K562 (cell line): ENCODE data around the gene SPIRE1. TPM values are rescaled to one million over a fixed set of nuclear protein-coding genes. Genes with fewer than 3 reads are reported as not detected.
A peak's percentile ranks its signal among the peaks of the same experiment; 100 is the strongest.

Experiments
- ATAC-seq: fragments of 200-7000 bp; cut with Tn5 transposase; 3 replicates; pipeline ENCODE4 v1.9.1; 2020; ENCODE audit warnings: moderate library complexity
- BruUV-seq: library from RNA; stranded (reverse); fragments of 400-500 nt; replicated peaks from 2 replicates; lab custom pipeline; 2021; lab: Mats Ljungman, UMichigan
- CTCF ChIA-PET: fragments of 300-600 bp; formaldehyde crosslinking; extraction: SDS; loops from one replicate; lab custom pipeline; 2021; ENCODE audit warnings: low intra/inter-chr PET ratio; lab: Yijun Ruan, JAX
- POLR2A ChIA-PET: fragments of 300-600, 350-650 bp; sonication (Branson Sonifier 250); formaldehyde crosslinking; extraction: SDS; loops from one replicate; lab custom pipeline; 2021; ENCODE audit warnings: antibody characterized with exemption, inconsistent platforms; lab: Yijun Ruan, JAX
- DNase-seq, 4 experiments: peaks; one replicate each; pipeline versions ENCODE4 v3.0.0 to v3.0.0-alpha.2; 2011 to 2018; ENCODE audit warnings: low spot score in 3 of 4, mixed read lengths in 3 of 4; ENCODE audit errors: extremely low read depth in 1 of 4
- FAIRE-seq: peaks from 2 replicates; lab custom pipeline; 2011; peaks lifted over from hg19 to GRCh38; lab: Jason Lieb, UNC
- H2AFZ ChIP-seq: 2 replicates; pipeline ENCODE4 v1.6.0; 2011; ENCODE audit warnings: low read depth, low read length, control low read depth, inconsistent platforms
- H3K27ac ChIP-seq: fragments of 200-600 bp; 3 replicates; pipeline ENCODE4 v1.8.0; 2011; ENCODE audit warnings: low read depth, mild to moderate bottlenecking, control low read depth, inconsistent platforms, low read length, moderate library complexity, mixed read lengths; ENCODE audit errors: extremely low read depth
- H3K27me3 ChIP-seq, 2 experiments: fragments of 300-600 bp in 1 of 2; 2 replicates in 1 of 2; 3 replicates in 1 of 2; pipeline versions ENCODE4 v1.6.0 to v1.8.0; 2011; ENCODE audit warnings: inconsistent platforms in 2 of 2, low read length in 2 of 2, mild to moderate bottlenecking in 1 of 2, mixed read lengths in 1 of 2, moderate library complexity in 1 of 2; ENCODE audit not compliant: control insufficient read depth in 2 of 2, insufficient read depth in 2 of 2
- H3K36me3 ChIP-seq: fragments of 300-600 bp; 3 replicates; pipeline ENCODE4 v1.8.0; 2011; ENCODE audit warnings: mild to moderate bottlenecking, low read length, inconsistent platforms; ENCODE audit not compliant: control insufficient read depth, insufficient read depth
- H3K4me1 ChIP-seq, 2 experiments: fragments of 200-600 bp in 1 of 2; replicated peaks in 1 of 2; 2 replicates in 1 of 2; 3 replicates in 1 of 2; pipeline versions ENCODE4 v1.5.1 to v1.8.0; 2011; ENCODE audit warnings: inconsistent platforms in 2 of 2, low read length in 2 of 2, mild to moderate bottlenecking in 1 of 2, mixed read lengths in 1 of 2, moderate library complexity in 1 of 2; ENCODE audit not compliant: control insufficient read depth in 2 of 2, insufficient read depth in 2 of 2
- H3K4me2 ChIP-seq: 2 replicates; pipeline ENCODE4 v1.6.1; 2011; ENCODE audit warnings: low read length, control low read depth, inconsistent platforms, mixed read lengths; ENCODE audit not compliant: insufficient read depth
- H3K4me3 ChIP-seq: fragments of 200-600 bp; sonication (generic), shearing (Covaris generic); 2 replicates; pipeline ENCODE4 v1.5.1; 2016; ENCODE audit warnings: control low read depth, inconsistent platforms
- H3K79me2 ChIP-seq: fragments of 200-600 bp; 3 replicates; pipeline ENCODE4 v1.8.0; 2011; ENCODE audit warnings: low read length, inconsistent platforms; ENCODE audit not compliant: control insufficient read depth, insufficient read depth
- H3K9ac ChIP-seq, 2 experiments: 2 replicates each; pipeline versions ENCODE4 v1.6.0 to v1.6.1; 2011; ENCODE audit warnings: low read depth in 2 of 2, low read length in 2 of 2, control low read depth in 1 of 2, inconsistent platforms in 1 of 2, mild to moderate bottlenecking in 1 of 2, mixed read lengths in 1 of 2; ENCODE audit not compliant: insufficient read depth in 1 of 2
- H3K9me1 ChIP-seq: one replicate; pipeline ENCODE4 v1.6.0; 2011; ENCODE audit warnings: inconsistent platforms, mild to moderate bottlenecking, low read length, moderate library complexity; ENCODE audit not compliant: control insufficient read depth, insufficient read depth
- H3K9me3 ChIP-seq: replicated peaks from 2 replicates; pipeline ENCODE4 v1.5.1; 2011; ENCODE audit warnings: low read depth, low read length, inconsistent platforms; ENCODE audit not compliant: control insufficient read depth, insufficient read depth
- H4K20me1 ChIP-seq: replicated peaks from 2 replicates; pipeline ENCODE4 v1.6.1; 2011; ENCODE audit warnings: low read length, inconsistent platforms, mixed read lengths; ENCODE audit not compliant: control insufficient read depth, insufficient read depth
- CBFA2T2 ChIP-seq: fragments of 450-650 bp; conservative IDR thresholded peaks from 2 replicates; pipeline ENCODE4 v1.6.1; 2017; ENCODE audit warnings: mild to moderate bottlenecking
- CREM ChIP-seq: IDR thresholded peaks from 2 replicates; pipeline ENCODE4 v1.6.1; 2014; ENCODE audit warnings: antibody characterized with exemption, low read depth
- EP300 ChIP-seq: IDR thresholded peaks from 2 replicates; pipeline ENCODE4 v1.6.1; 2012; ENCODE audit warnings: low read length, improper control_type of control experiment
- HDAC6 ChIP-seq: IDR thresholded peaks from 2 replicates; pipeline ENCODE4 v1.6.1; 2012; ENCODE audit warnings: low read depth, mild to moderate bottlenecking, control low read depth, inconsistent platforms, low read length, moderate library complexity
- HES1 ChIP-seq: fragments of 450-650 bp; IDR thresholded peaks from 2 replicates; pipeline ENCODE4 v1.6.1; 2016; ENCODE audit warnings: low read depth, mild to moderate bottlenecking, moderate library complexity
- HMBOX1 ChIP-seq: sonication (generic); IDR thresholded peaks from 2 replicates; pipeline ENCODE4 v1.6.1; 2016
- SMARCA4 ChIP-seq: fragments of 450-650 bp; IDR thresholded peaks from 2 replicates; pipeline ENCODE4 v1.6.1; 2016
- XRCC5 ChIP-seq: fragments of 200-400 bp; formaldehyde crosslinking; IDR thresholded peaks from 2 replicates; pipeline ENCODE4 v1.6.1; 2017; ENCODE audit warnings: low read depth, mild to moderate bottlenecking, low read length
- ZNF140 ChIP-seq: fragments of 250-450 bp; sonication (Bioruptor Pico); IDR thresholded peaks from 2 replicates; pipeline ENCODE4 v1.8.0; 2021; ENCODE audit warnings: moderate library complexity, mild to moderate bottlenecking, inconsistent platforms
- WGBS: fragments of 100-300 bp; shearing (Covaris generic); methylation state at CpG from one replicate; pipeline ENCODE4 v1.1.6; 2016; ENCODE audit warnings: low coverage, mixed read lengths; ENCODE audit not compliant: insufficient coverage; ENCODE audit errors: missing lambda C conversion rate; 5-methylcytosine and 5-hydroxymethylcytosine counted together
- in situ Hi-C: fragments of 300-500 bp; cut with MboI; formaldehyde crosslinking; loops from 4 replicates; pipeline ENCODE4 v1.15.0; 2018; ENCODE audit warnings: inconsistent platforms, mixed read lengths
- intact Hi-C: fragments of 100-400 bp; cut with micrococcal nuclease; formaldehyde crosslinking; loops from 2 replicates; pipeline ENCODE4 v1.14.2; 2022
- polyA plus RNA-seq, 8 experiments: library from polyadenylated mRNA; depleted of rRNA in 4 of 8; stranded (reverse) in 5 of 8; unstranded in 3 of 8; fragments of >200 nt; fragmentation: Nextera tagmentation in 2 of 8; fragmentation: Illumina TruSeq in 1 of 8; extraction: Ambion mirVana in 2 of 8; extraction: Trizol in 1 of 8; gene quantifications; 2 replicates each; pipeline versions ENCODE4 v1.2.1 to v1.2.3, GENCODE V29; 2011 to 2014; ENCODE audit warnings: inconsistent platforms in 1 of 8, missing spikeins in 1 of 8
- total RNA-seq, 7 experiments: library from RNA; depleted of rRNA in 6 of 7; stranded (reverse); fragments of >200 nt in 6 of 7; fragmentation: Illumina TruSeq in 2 of 7; extraction: Trizol in 2 of 7; gene quantifications; 2 replicates each; pipeline versions ENCODE4 v1.2.1 to v1.2.3, GENCODE V29; 2011 to 2021; ENCODE audit warnings: low replicate concordance in 1 of 7

Gene SPIRE1
- total and polyA plus RNA-seq, 9 of the 15 experiments (the other 6 are each of a cell fraction or from before 2014, with no cell fraction given), result 2.9 to 14.0 (median 10.2) TPM

- no peak for TF ChIP-seq HMBOX1
- no peak for TF ChIP-seq CBFA2T2
- TF ChIP-seq EP300, result no peak
- TF ChIP-seq XRCC5, result no peak
- TF ChIP-seq CREM, result no peak
- no peak for TF ChIP-seq HDAC6
- TF ChIP-seq SMARCA4, result no peak
- no peak for TF ChIP-seq ZNF140 (CRISPR knock-in tag)
- TF ChIP-seq HES1, result no peak
- intact Hi-C loops (no loop called here), in situ Hi-C loops (no loop called here)
- no peaks in the 10 kb centered on the region for H3K9me3 ChIP-seq
- H3K79me2 ChIP-seq, result no peaks in the 10 kb centered on the region
- no peaks in the 10 kb centered on the region for H3K27me3 ChIP-seq
- no peak overlapping the region for H3K4me2 ChIP-seq
- no TSS peak for BruUV-seq
- FAIRE-seq (no peak), ATAC-seq (peak; percentile 19; the same call in 2 of the 3 replicates), DNase-seq (no peak)
- ChIA-PET POLR2A (interaction anchor here (0.7 to 4.3 kb wide), 5 partner anchors 7 to 297 kb away, joined by 3 to 29 read pairs (median 3); partner anchors contain the start of genes CEP192, CEP76 and PSMG2), CTCF (no interaction called here)
- WGBS, result 67% methylated on average over 2 of the region's 2 CpGs
- H3K9me1 ChIP-seq, result no peaks in the 10 kb centered on the region
- H3K27ac ChIP-seq, result no peak overlapping the region
- H3K36me3 ChIP-seq, result peaks cover 47% of the 10 kb centered on the region
- no peaks in the 10 kb centered on the region for H3K4me1 ChIP-seq
- no peak overlapping the region for H2AFZ ChIP-seq
- H4K20me1 ChIP-seq, result 0 out of 2 replicates have a peak, but pooled peaks cover 3% of the 10 kb centered on the region
- no peak overlapping the region for H3K9ac ChIP-seq
- no peak overlapping the region for H3K4me3 ChIP-seq
Observed at GRCh38 chr18:12694032-12694431, 36.1 kb upstream of the SPIRE1 start.
